GM12865 (cell line): ENCODE results near the gene CDH13.

Experiments used
- DNase-seq: peaks from one replicate; pipeline ENCODE4 v3.0.0; 2010; ENCODE audit warnings: low read depth
- H3K4me3 ChIP-seq: 2 replicates; pipeline ENCODE4 v1.5.1; 2011; ENCODE audit warnings: mild to moderate bottlenecking, low read depth, low read length, control low read depth
- CTCF ChIP-seq: IDR thresholded peaks from 2 replicates; pipeline ENCODE4 v1.5.1; 2011; ENCODE audit warnings: low read length, control low read depth, low read depth, inconsistent platforms; ENCODE audit not compliant: insufficient read depth; ENCODE audit errors: missing control alignments

Gene CDH13

GRCh38 chr16:83599789-83600462 is 973.2 kb downstream of the CDH13 start:
- no peak for DNase-seq
- no peak for TF ChIP-seq CTCF
- H3K4me3 ChIP-seq: no peak overlapping the region

GRCh38 chr16:83602761-83603722 is 976.3 kb downstream of the CDH13 start:
- no peak for DNase-seq
- TF ChIP-seq CTCF: no peak
- no peak overlapping the region for H3K4me3 ChIP-seq

GRCh38 chr16:83603723-83604570 is 977.2 kb downstream of the CDH13 start:
- no peak for TF ChIP-seq CTCF
- DNase-seq: no peak
- no peak overlapping the region for H3K4me3 ChIP-seq

- no peak for DNase-seq
- no peak for TF ChIP-seq CTCF
- H3K4me3 ChIP-seq: no peak overlapping the region
Measured at GRCh38 chr16:83606486-83607030, 979.8 kb downstream of the CDH13 start.

GRCh38 chr16:83609178-83609577 is 982.4 kb downstream of the CDH13 start:
- DNase-seq: no peak
- TF ChIP-seq CTCF: no peak
- H3K4me3 ChIP-seq: no peak overlapping the region
